GM18502 (cell line): ENCODE results near the gene ISL1.

Experiments used
- ATAC-seq: cut with Tn5 transposase; IDR thresholded peaks from one replicate; pipeline ENCODE4 v1.9.1; 2021; ENCODE audit warnings: mild to moderate bottlenecking; ENCODE audit not compliant: unreplicated experiment, poor library complexity

The ISL1 gene

DNA sequence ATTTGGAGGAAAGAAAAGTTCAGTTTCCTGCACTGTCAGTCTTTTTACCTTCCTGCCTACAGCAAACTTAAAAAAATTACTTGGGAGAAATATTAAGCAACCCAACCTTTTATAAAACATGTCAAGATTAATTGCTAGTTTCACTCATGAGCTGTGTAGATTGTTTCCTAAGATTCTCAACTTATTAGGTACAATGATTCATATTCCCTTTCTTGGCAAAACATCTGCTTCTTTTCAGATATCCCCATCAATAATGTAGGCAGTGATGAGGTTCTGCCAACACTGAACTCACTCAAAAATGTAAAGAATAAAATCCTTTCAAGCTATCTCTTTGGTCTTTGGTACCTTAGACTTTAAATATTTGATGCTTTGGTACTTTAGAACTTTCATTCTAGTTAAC, 56.0 kb downstream of the ISL1 start:
- no peak for ATAC-seq
